NCI-H82 treated with DMSO at 0.1 percent for 48 hours (cell line): Measurements from ENCODE around the gene MTRR.

ENCODE experiments used
- DNase-seq: peaks from one replicate; lab custom pipeline; 2025; ENCODE audit not compliant: unreplicated experiment; lab: John Stamatoyannopoulos, UW

Gene MTRR

DNA sequence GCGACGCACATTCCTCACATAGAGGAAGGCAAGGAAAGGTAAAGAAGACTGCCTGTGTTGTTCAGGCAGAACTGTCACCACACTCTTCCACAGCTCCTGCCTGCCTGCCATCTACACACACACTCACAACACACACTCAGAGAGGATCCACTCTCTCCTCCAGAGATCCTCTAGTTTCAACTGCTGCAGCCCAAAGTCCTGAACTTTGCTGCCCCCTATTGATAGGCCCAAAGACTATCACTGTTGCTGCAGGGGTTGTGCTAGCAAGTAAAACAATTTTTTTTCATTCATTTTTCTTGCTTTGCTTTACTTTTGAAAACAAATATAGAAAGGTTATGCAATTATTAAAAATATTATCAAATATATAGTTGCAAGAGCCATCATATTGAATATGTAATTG is 12.1 kb upstream of the MTRR start:
- DNase-seq, result peak; percentile 24

DNA sequence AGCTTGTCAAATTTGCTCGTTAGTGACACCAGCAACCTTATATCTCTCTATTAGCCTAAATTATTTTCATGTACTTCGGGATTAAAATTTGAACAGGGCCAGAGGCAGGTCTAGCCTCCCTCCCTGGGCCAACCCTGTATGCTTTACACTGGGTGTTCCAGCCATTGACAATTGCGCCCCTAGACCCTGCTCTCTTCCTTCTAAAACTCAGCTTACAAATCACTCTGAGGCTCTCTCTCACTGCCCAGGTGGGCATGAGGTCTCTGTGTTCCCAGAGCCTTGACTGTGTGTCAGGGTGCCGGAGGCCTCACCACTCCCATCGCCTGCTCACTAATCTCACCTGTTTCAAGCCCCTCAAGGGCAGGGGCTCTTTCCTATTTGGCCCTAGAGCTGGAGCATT is 11.6 kb upstream of the MTRR start:
- DNase-seq, result no peak

DNA sequence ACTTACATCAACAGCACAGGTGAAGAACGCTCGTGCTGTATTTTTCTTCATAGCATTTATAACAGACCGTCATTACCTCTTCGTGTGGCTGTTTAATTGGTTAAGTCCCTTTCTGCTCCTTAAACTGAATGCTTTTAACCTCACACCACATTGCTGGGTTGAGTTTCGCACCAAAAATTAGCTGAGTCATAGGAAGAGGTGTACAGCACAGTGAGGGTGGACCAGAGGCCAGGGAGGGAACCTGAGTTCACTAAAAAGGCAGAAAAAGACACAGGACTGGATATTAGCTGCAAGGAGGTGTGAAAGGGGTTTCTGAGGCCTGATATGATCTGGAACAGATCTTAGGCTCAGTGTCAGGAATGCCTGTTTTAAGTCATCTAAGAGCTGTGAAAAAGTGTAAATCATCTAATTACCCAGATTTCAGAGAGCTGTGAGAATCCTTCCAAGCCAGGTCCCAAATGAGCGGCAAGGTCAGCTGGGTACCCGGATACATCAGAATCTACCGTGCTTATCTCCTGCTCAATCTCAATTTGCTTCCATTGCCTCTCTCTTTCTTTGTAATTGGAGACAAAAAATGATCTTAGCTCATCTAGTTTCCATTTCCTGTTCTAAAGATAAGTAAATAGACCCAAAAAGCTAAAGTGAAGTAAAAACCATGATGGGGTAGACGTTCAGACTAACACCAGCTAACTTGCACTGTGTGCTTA is 10.9 kb upstream of the MTRR start:
- no peak for DNase-seq

DNA sequence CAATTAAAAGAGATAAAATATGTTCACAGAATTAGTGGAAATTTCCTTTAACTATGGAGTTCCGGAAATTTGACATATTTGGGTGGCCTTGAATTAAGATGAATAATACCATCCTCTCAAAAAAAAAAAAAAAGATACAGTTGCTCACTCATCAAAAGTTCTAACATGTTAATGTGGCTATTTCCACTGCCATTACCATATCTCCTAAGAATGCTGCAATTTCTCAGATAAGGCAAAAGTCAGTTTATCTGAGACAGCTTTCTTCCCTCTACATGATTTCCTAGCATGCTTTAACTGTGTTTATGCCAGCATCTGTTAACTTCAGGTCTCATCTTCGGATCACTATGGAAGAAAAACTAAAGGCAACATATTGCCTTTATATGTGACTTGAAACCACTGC is 2.8 kb upstream of the MTRR start:
- no peak for DNase-seq

DNA sequence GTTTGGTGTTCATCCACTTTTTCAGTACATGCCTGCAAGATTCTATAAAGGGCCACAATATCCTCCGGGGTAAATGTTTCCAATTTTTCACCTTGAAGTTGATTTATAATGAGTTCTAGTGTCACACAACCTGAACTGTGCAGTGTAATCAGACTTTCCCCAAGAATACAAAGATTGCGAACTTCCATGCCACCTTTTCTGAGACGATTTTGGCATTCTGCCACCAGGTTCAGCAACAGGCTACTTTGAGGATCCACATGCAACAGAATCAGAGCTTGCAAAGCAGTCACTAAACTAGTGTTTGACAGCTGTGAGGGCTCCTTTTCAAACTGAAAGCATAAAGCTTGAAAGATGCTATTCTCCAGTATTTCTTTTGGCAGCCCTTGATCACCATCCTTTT is 1.7 kb upstream of the MTRR start:
- no peak for DNase-seq

DNA sequence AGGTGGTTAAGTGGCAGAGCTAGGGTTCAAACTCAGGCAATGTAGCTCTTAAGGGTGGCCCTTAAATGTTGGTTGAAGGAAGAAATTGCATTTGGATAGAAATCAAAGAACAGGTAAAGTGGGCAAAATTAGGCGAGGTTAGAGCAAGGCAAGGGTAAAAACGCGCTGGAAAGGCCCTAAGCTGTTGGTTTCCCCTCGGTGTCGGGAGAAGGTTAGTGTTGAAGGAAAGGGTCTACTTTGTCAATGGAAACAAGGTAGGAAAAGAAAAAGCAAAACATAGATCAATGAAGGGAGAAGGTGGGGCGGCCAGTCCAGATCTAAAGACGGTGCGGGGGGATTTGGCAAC is 548 bp upstream of the MTRR start:
- DNase-seq, result no peak

DNA sequence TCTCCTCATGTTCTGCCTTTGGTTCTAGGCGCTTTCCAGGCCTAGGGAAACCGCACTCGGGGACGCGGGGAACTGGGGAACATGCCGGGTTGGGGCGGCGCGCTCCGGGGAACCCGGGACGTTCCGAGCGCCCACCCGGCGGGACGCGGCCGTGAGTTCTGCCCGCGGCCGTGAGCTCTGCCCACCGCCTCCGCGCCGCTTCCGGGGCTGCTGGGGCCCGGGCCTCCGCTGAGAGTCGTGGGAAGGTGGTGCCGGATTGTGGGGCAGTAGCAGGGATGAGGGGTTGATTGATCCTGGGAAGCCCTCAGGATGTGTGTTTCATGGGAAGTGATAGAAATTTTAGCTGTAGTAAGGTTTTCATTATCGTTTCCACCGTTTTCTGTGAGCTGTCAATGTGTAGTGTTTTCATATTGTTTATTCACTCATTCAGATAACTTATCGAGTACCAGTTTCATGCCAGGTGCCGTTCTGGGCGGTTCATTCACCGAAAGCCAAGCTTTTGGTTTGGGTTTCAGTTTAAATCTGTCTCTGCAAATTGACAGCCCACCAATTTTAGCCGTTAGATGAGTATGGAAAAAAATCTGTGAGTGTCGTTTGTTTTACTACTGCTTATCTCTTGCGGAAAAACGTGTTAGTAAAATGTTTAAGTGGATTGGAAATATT is 657 bp downstream of the MTRR start:
- no peak for DNase-seq

DNA sequence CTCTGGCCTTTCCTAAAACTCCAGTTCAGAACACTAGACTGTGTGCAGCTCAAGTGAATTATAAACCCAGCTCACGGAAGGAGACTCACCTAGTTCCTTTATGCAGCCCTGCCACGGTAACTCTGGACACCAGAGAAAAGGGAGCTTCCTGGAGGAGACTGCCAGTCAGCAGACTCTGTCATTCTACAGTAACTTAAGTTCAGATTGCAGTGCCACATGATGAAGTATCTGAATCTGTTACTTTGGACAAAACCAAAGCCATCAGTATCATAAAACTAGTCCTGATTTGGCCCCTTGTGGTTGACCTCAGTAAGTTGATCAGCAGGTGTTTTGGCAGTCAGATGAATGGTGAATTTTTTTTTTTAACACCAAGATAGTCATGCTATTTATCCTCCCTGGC is 2.7 kb downstream of the MTRR start:
- DNase-seq, result no peak

DNA sequence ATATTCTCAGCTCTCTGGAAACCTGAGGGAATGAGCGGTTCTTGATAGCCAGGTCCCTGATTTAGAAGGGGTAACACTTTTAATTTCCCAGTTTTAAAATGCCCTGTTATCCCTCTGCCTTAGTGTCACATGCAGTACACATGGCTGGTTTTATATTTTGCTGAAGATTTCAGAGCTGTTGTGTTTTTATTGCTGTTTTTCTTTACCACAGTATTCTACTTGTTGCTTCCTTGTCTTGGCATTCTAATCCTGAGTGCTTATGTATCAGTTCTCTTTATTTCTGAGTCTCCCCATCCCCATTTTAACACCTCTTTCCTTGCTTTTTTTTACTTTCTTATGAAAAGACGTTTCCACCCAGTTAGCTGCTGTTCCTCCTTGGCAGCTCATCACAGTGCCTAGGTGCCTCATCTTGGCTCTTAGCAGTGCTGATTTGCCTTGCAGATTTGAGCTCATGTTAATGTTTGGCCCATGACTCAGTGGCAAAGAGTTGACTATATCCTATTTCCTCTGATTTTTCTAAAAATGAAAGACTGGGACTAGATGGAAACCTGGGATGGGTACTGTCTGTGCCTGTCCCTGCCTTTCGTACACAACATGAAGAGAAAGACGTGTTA is 3.7 kb downstream of the MTRR start:
- no peak for DNase-seq

DNA sequence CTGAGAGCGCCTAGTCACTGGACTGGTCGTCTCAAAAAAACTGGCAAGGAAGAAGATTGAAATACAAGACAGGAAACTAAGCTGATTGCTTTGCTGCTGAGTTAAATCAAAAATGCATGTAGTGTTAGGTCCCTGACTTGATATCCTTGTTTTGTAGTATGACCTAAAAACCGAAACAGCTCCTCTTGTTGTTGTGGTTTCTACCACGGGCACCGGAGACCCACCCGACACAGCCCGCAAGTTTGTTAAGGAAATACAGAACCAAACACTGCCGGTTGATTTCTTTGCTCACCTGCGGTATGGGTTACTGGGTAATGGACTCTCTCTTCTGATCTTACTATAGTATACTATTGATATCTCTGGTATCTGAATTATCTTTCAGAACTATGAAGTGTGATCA is 4.3 kb downstream of the MTRR start:
- DNase-seq, result no peak

DNA sequence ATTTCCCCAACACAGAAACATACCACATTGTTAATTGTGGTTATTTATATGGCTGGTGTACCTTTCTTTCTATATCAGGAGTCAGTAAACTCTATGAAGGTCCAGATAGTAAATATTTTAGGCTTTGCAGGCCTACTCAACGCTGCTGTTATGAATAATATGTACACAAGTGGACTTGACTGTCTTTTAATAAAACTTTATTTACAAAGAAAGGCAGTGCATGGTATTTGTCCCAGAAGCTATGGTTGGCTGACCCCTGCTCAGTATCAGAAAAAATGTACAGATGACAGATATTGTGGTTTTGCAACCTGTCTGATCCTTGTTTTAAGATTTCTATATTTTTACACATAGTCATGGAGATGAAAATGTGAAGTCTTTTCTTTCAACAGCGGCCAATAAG is 5.7 kb downstream of the MTRR start:
- DNase-seq, result no peak

DNA sequence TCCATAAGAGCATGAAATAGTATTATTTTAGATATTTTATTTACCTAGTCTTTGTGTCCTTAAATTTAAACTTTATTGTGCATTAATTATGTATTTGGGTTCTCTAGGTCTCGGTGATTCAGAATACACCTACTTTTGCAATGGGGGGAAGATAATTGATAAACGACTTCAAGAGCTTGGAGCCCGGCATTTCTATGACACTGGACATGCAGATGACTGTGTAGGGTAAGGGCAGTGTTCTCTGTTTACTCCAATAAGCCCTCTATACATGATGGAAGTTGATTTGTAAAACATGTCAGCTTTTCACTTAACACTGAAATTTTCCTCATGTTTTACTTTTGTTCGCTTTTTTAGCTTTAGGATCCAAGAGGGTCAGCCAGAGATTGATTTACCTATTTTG is 6.2 kb downstream of the MTRR start:
- no peak for DNase-seq

DNA sequence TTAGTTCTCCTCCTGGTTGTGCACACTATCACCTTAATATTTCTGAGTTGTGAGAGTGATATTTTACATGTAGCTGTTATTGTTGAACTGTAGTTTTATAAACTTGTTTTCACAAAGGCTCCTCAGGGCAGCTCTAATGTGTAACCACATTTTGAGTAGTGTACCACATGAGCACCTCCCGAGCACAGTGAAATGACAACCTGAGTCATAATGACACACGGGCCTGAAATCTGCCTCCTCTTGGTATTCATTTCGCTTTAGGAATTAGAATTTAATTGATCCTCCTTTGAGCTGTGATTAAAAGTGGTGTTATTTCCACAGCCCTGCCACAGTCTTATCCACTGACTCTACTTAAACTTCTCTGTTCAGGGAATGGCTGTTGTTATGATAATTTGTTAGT is 7.9 kb downstream of the MTRR start:
- no peak for DNase-seq

DNA sequence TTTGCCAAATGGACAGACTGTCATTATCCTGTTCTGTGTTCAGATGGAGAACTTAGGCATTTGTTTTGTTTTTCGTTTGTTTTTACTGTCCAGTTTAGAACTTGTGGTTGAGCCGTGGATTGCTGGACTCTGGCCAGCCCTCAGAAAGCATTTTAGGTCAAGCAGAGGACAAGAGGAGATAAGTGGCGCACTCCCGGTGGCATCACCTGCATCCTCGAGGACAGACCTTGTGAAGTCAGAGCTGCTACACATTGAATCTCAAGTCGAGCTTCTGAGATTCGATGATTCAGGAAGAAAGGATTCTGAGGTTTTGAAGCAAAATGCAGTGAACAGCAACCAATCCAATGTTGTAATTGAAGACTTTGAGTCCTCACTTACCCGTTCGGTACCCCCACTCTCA is 8.9 kb downstream of the MTRR start:
- no peak for DNase-seq

DNA sequence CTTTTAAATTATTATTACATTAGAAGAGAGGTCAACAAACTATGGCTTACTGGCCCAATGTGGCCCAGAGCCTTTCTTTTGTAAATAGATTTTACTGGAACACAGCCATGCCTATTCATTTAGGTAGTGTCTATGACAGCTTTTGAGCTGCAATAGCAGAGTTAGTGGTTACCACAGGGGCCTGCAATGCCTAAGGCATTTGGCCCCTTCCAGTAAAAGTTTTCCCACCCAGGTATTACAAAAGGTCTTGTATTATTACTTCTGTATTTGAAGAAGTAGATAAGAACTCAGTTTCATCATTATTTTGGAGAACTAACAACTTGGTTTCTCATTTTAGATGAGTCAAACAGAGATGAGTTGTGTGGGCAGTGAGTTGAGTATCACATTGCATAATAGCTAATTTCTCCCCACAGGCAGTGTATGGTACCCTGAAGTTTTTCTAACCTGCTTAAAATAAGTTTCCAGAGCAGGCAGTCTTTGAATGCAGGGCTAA is 9.5 kb downstream of the MTRR start:
- DNase-seq, result no peak

DNA sequence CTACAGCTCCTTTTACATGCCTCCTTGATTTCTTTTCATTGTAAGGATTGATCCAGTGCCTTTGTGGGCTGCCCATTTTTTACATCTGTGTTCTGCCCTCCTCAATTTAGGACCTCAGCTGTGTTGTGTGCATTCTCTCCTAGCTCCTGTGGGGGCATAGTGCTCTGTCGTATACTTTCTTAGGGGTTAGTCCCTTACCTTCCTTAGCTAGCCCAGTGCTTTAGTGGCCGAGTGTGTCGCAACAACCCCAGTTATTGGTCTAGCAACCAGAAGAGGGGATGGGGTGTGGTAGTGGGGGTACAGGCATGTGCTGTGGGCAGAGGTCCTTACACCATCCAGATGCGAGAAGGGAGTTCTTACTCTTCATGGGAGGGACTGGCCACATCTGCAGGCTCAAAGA is 12.1 kb downstream of the MTRR start:
- no peak for DNase-seq

DNA sequence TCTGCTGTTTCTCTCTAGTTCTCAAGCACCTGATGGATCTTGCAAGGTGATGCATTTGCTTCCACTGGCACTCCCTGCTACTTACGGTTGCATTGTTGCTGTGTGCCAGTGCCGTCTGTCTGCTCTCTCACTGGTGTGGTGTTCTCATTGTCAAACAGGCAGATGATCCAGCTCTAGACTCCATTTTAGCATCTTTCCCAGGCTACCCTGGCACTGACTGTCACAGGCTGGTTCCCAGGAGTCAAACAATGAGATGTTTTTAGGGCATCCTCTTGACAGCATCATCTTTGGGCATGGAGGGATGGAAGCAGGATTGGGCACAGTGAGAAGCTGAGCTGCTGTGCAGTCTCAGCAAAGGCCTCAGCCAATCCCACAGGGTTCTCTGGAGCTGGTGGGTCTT is 12.9 kb downstream of the MTRR start:
- DNase-seq, result no peak

DNA sequence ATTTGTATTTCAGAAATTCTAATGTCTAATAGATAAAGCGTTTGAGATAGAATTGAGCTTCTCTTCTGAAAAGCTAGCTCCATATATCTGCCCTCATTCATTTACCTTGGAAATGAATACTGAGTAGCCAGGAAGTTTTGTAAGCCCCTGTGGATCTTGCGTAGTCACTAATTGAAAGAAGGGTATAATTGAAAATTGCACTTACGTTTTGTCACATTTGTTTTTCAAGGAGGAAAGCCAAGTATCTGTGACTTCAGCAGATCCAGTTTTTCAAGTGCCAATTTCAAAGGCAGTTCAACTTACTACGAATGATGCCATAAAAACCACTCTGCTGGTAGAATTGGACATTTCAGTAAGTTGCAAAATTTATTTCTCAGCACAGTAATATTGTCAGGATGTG is 14.0 kb downstream of the MTRR start:
- DNase-seq, result no peak

DNA sequence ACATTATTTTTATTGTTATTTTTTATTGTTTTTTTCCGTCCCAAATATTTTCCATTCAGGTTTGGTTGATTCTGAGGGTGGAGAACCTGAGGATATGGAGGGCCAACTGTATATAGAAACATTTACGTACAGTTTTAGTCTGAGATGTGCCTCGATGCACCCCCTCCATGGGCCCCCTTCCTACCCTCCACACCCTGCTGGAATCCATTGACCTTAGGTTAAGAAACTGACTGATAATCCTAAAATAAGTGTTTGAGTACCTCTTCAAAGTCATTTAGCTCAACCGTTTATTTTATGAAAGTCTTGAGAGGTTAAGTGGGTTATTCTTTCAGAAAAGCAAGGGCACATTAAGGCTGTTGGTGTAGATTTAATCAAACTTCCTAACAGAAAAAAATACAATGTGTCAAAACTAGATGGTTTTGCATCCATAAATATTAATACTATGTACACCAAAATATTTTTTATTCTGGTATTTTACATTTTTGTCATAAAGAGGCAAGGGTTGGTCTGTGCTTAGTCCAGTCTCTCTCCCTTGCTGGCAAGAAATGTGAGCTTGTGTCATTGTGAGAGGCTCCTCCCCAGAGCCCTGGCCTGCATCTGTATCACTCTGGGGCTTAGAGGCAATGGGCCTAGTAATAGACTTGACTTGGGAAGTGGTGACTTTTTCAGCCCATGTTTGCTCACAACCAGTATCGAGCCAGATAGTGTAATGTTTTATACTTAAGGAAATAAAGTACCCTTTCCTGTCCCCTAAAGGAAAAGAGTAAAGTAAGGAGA is 15.7 kb downstream of the MTRR start:
- DNase-seq, result no peak

DNA sequence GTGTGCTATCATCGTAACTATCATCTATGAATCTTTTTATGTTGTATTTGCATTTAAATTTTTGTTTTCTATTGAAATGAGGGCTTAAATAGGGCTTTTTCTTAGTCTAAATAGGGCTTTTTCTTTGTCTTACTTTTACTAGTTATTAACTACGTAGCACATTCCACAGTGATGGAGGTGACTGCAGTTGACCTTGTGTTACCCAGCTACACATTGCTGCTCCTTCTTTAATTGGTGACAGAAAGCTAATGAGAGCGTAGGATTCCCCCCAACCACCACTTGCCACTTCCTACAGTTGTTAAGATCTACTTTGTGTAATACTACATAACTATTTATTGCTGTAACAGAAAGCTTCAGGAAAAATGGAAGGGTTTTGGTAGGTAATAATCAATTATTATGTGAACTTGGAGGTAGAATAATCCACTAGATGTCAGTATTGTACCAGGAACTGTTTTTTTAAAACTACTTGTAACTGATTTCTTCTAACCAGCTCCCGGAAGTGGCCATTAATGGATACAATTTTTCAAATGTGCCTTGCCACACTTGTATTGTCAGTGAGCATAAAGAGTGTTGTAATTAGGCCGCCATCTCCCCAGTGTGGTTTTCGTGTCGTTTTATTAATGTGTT is 18.0 kb downstream of the MTRR start:
- no peak for DNase-seq

DNA sequence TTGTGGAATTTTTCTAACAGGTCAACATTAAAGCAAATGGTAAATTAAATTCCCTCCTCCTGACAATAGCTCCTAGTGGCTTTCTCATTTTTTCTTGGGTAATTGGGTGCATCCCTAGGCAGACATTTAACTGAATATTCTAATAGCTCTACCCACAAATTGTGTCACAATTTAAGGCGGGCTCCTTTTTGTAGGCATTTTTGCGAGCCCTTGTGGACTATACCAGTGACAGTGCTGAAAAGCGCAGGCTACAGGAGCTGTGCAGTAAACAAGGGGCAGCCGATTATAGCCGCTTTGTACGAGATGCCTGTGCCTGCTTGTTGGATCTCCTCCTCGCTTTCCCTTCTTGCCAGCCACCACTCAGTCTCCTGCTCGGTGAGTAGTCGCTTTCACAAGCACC is 20.0 kb downstream of the MTRR start:
- no peak for DNase-seq
